Measurements from ENCODE around the gene DPP7. TPM values are rescaled to one million over a fixed set of nuclear protein-coding genes. Genes with fewer than 3 reads are reported as not detected.

DPP7 gene
- total and polyA plus RNA-seq, 9 of the 15 experiments (the other 6 are each of a cell fraction or from before 2014, with no cell fraction given): 0.99 to 365 (median 132) TPM

- ChIA-PET CTCF (ENCODE audit: low intra/inter-chr PET ratio) (no interaction called here), POLR2A (interaction anchor here (0.8 to 2.5 kb wide), 4 partner anchors 10 to 86 kb away, joined by 3 to 22 read pairs (median 6); partner anchors contain the start of gene ENTPD2)
- FAIRE-seq (no peak), ATAC-seq (no peak), DNase-seq (ENCODE audit: extremely low read depth in 1 of 4, low spot score in 3 of 4) (no peak)
- no peak overlapping the region for H2AFZ ChIP-seq (ENCODE audit: low read depth, low read length)
- no peaks in the 10 kb centered on the region for H3K9me1 ChIP-seq (ENCODE audit: control insufficient read depth, insufficient read depth, low read length)
- 15% methylated on average over 34 of the region's 37 CpGs for WGBS (ENCODE audit: insufficient coverage, low coverage, missing lambda C conversion rate)
- H3K4me2 ChIP-seq (ENCODE audit: insufficient read depth, low read length): no peak overlapping the region
- no peaks in the 10 kb centered on the region for H3K79me2 ChIP-seq (ENCODE audit: control insufficient read depth, insufficient read depth, low read length)
- in situ Hi-C loops (cut with MboI): no loop called here
- no peaks in the 10 kb centered on the region for H3K9me3 ChIP-seq (replicated peaks; ENCODE audit: control insufficient read depth, insufficient read depth, low read depth, low read length)
- no peak overlapping the region for H3K9ac ChIP-seq (ENCODE audit: insufficient read depth in 1 of 2, low read depth in 2 of 2, low read length in 2 of 2)
- H3K27me3 ChIP-seq (ENCODE audit: control insufficient read depth in 2 of 2, insufficient read depth in 2 of 2, low read length in 2 of 2): peaks cover 43 to 84% of the 10 kb centered on the region in 2 experiments; a peak in 4 of 5 replicates
- H3K27ac ChIP-seq (ENCODE audit: extremely low read depth, low read depth, low read length): no peak overlapping the region
- no TSS peak for BruUV-seq (replicated peaks)
- H3K4me1 ChIP-seq (replicated peaks in 1 of 2; ENCODE audit: control insufficient read depth in 2 of 2, insufficient read depth in 2 of 2, low read length in 2 of 2): peaks cover 0 to 52% of the 10 kb centered on the region in 2 experiments; a peak in 2 of 5 replicates
- H4K20me1 ChIP-seq (replicated peaks; ENCODE audit: control insufficient read depth, insufficient read depth, low read length): peaks cover 24% of the 10 kb centered on the region
- H3K4me3 ChIP-seq: no peak overlapping the region
- intact Hi-C loops (cut with micrococcal nuclease): no loop called here
- no peaks in the 10 kb centered on the region for H3K36me3 ChIP-seq (ENCODE audit: control insufficient read depth, insufficient read depth, low read length)
- TF ChIP-seq FOXM1 (IDR thresholded peaks at IDR 0.05; ENCODE audit: low read depth): no peak
- TF ChIP-seq FOXM1 (CRISPR knock-in tag; IDR thresholded peaks at IDR 0.05; ENCODE audit: low read depth): 0 out of 2 replicates have a peak, but pooled peaks have one; percentile 6
- TF ChIP-seq ESRRA (IDR thresholded peaks at IDR 0.05; ENCODE audit: borderline replicate concordance, low read depth): no peak
- no peak for TF ChIP-seq RBM34 (IDR thresholded peaks at IDR 0.05; ENCODE audit: borderline replicate concordance, insufficient read depth, low read length)
- TF ChIP-seq REST (IDR thresholded peaks at IDR 0.05; ENCODE audit: borderline replicate concordance): no peak
- 0 out of 2 replicates have a peak, but pooled peaks have one; percentile 12 for TF ChIP-seq REST (CRISPR knock-in tag; IDR thresholded peaks at IDR 0.05; ENCODE audit: low read depth)
- no peak for TF ChIP-seq SAFB2 (IDR thresholded peaks at IDR 0.05; ENCODE audit: borderline replicate concordance, low read depth, low read length, severe bottlenecking)
- TF ChIP-seq UBTF (IDR thresholded peaks at IDR 0.05; ENCODE audit: borderline replicate concordance in 1 of 2, low read depth in 2 of 2, low read length in 2 of 2): no peak
- no peak for TF ChIP-seq MYBL2 (IDR thresholded peaks at IDR 0.05; ENCODE audit: low read depth)
- no peak for TF ChIP-seq MYBL2 (CRISPR knock-in tag; IDR thresholded peaks at IDR 0.05; ENCODE audit: borderline replicate concordance)
- TF ChIP-seq ZNF41 (CRISPR knock-in tag; conservative IDR thresholded peaks at IDR 0.05): no peak
These were observed 25.1 kb upstream of the DPP7 start for GRCh38 chr9:137139468-137140150.

Measured in K562 (cell line).